GM19328 (cell line): ENCODE measurements around the gene PPP2R3B.
"Not testable (repeated sequence)": the region's sequence is repeated elsewhere in the genome, so short reads cannot be mapped to it uniquely, and the experiment has no call there.

ENCODE experiments used
- ATAC-seq: cut with Tn5 transposase; IDR thresholded peaks from one replicate; pipeline ENCODE4 v1.9.1; 2021; ENCODE audit warnings: mild to moderate bottlenecking, moderate library complexity; ENCODE audit not compliant: unreplicated experiment

Gene PPP2R3B

DNA sequence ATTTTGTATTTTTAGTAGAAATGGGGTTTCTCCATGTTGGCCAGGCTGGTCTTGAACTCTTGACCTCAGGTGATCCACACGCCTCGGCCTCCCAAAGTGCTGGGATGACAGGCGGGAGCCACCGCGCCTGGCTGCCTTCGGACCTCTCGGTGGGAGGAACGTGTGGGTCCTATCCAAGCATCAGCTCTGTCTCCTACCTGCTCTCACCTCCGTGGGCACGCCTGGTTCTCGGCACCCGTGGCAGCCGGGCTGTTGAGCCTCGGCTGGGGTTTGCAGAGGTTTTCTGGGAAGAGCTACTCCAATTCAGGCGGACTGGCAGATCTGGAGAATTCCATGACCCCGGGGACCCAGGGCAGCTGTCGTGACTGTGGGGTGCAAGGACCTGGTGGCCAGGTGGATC, 23.6 kb upstream of the PPP2R3B start:
- no peak for ATAC-seq

DNA sequence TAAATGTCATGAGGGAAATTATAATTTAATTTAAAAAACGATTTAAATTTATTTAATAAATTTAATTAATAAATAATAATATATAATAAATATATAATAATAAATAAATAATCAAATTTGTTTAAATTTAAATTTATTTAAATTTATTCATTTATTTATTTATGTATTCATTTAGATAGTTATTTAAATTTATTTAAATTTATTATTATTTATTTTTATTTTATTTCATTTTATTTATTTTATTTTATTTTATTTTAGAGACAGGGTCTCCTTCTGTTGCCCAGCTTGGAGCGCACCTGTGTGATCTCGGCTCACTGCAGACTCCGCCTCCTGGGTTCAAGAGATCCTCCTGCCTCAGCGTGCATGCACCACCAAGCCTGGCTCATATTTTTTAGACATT, 18.4 kb upstream of the PPP2R3B start:
- no peak for ATAC-seq

DNA sequence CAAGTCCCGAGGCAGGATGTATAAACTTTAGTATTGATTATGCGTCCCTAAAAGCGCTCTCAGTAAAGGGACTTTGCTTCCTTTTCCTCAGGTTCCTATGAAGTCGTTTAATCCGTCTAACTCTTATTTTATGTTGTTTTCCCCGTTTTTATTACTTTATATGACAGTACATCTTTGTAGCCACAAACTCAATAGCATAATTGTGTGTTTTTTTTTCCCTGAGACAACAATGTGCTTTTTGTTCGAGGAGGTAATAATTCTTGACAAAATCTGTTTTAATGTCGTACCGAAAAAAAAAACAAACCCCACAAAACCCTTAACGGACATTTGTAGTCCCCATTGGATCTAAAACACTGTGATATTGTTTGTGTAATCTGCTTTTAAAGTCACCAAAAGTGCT, 17.9 kb upstream of the PPP2R3B start:
- ATAC-seq: no peak

DNA sequence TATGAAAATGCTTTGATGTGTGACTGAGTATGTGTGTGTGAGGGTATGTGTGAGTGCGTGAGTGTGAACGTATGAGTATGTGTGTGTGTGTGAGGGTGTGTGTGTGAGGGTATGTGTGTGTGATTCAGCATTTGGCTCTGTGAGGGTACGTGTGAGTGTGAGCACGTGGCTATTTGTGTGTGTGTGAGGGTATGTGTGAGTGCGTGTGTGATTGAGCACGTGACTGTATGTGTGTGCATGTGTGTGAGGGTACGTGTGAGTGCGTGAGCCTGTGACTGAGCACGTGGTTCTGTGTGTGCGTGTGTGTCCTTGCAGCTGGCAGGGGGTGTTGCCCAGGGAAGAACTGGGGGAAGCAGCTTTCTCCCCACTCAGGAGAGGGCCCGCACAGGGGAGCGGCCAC, 16.1 kb upstream of the PPP2R3B start:
- no peak for ATAC-seq

DNA sequence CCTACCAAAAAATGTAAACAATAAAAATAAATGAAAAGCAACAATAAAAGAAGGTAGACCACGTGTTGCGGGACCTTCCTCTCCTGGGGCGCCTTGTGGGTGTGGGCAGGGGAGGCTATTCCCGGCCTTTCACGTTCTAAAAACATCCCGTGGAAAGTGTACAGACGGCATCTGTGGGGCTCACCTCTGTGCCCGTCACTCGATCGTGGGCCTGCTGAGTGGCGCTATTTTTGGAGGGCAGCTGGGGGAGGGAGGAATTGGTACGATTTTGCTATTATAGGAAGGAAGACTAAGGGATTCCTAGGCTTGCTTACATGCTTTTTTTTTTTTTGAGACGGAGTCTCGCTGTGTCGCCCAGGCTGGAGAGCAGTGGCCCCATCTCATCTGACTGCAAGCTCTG, 13.6 kb upstream of the PPP2R3B start:
- ATAC-seq: no peak

DNA sequence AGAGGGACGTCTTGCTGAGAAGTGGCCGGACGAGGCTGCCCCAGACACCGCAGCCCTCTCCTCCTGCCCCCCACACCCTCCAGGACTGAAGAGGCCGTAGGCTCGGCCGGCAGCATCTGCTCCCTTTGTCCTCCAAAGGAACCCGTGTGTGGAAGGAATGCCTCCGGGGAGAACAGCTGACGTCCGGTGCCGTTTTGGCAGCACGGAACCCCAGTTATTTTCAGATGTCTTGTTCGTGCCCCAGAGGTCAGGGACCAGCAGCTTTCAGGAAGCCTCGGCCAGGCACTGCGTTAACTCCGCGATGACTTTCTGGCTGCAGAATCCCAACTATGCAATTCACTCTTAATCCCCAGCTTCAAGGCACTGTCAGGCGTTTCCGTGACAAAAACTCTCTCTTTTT, 10.9 kb upstream of the PPP2R3B start:
- ATAC-seq: no peak

DNA sequence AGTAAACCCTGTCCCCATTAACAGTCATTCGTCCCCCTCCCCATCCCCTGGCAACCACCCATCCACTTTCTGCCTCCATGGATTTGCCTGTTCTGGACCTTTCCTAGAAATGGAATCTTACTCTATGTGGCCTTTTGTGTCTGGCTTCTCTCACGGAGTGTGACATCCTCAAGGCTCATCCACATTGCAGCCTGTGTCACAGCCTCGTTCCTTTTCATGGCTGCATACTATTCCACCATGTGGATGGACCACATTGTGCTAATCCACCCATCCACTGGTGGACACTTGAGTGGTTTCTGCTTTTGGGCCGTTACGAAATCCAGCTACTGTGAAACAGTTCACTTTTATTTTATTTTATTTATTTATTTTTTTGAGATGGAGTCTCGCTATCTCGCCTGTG, 8.1 kb upstream of the PPP2R3B start:
- no peak for ATAC-seq

DNA sequence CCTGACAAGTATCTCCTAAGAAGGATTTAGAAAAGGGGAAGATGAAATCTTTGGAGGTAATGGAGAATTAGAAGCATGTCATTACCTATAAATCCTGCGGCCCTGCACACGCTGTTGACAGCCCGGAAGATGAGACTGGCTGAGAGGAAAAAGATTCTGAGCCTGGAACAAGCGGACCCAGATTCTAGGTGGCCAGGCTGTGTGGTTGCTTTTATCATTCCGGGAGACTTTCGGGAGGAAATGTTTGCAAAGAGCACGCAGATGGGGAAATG, 5.8 kb upstream of the PPP2R3B start:
- no peak for ATAC-seq

DNA sequence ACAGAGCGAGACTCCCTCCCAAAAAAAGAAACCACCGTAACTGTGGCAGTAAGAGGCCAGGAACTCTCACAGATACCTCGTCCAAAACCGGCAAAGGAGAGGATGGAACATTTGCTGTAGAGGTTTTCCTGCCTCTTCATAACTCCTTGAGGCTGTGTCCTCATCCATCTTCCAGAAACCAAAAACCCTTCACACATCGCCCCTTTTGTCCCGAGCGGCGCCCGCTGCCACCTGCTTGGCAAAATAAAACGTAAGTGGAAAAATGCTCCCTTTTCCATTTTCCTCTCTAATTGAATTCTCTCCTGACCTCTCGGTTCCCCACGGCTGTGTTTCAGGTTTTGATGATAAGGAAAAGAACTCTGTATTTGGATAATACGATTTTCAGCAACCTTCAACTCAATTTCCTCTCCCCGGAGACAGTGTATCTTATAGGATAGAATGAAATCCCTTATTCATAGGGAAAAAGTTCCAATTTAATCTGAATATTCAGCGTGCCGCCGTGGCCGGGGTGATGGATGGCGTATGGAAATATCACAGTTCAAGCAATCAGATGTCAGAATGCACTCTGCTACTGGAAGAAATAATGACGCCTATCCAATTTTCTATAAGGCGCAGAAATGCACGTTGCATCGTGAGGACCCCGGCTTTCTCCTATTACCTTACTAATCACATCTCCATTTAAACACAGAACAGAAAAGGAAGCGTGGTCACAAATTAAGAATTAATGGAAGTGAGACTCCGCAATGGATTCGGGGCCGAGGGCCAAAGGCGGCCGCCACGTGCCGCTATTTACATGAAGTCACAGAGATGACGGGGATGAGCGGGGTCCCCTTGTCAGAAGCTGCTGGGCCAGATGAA, 5.2 kb upstream of the PPP2R3B start:
- ATAC-seq: no peak

DNA sequence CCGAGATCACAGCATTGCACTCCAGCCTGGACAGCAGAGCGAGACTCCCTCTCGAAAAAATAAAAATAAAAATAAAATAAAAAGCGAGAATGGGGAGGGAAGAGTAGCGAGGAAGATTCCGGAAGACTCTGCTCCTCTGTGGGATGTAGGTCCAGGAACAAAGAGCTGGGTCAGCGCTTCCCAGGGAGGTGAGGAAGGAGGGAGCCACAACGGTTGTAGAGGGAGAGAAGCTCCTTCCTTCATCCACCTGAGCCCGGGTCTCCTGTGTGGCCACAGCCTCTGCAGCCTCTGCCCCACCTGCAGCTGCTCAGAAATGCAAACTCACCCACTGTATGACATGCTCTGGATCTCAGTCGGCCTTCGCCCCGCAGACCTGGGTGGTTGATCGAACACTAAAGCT, 3.8 kb upstream of the PPP2R3B start:
- no peak for ATAC-seq

DNA sequence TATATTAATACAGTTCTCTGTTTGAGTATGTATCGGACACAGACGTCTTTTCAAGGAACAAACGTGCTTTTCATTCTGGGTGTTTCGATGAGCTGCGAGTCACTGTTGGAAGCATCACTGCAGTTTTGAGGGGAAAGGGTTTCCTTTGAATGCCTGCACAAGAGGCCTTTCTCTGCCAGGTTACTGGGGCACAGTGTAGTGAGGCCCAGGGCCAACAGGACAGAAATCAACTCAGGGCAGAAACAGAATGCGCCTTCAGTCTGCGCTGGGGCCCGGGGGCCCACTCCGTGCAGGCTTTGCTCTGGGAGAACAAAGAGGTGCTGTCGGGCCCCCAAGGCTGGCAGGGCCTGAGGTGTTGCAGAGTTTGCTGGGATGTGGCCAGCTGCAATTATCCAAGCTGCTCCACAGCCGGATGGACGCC, 2.3 kb upstream of the PPP2R3B start:
- ATAC-seq: no peak

DNA sequence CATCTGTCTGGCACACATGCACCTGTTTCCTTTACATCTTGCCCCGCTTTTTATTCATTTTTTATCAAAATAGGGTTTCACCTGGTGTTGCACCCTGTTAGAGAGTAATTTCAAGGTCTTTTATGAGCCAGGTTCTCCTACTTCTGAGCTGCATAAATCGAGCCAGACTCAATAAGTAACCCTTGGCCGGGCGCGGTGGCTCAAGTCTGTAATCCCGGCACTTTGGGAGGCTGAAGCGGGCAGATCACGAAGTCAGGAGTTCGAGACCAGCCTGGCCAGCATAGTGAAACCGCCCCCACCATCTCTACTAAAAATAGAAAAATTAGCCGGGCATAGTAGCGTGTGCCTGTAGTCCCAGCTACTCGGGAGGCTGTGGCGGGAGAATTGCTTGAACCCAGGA, 1.0 kb upstream of the PPP2R3B start:
- no peak for ATAC-seq

DNA sequence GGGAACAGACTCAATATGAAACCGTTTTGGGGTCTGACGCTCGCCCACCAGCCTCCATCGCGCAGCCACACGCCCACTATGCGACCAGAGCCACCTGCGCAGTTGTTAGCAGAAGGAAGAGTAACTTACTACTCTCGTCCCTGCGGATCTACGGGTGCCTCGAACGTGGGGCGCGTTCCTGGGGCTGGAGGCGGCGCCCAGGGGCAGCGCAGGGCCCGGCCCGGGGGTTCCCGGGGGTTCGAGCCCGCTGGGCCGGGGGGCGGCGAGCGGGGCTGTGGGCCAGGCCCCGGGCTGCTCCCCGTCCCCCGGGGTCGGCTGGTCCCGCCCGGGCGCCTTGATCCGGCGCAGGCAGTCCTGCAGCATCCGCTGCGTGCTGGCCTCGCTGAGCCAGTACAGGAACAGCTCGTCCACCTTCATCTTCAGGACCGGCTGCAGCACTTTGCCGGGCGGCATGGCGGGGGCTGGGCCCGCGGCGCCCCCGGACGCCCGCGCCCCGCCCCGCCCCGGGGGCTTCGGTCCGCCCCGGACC, 404 bp downstream of the PPP2R3B start:
- ATAC-seq: peak; percentile 27

DNA sequence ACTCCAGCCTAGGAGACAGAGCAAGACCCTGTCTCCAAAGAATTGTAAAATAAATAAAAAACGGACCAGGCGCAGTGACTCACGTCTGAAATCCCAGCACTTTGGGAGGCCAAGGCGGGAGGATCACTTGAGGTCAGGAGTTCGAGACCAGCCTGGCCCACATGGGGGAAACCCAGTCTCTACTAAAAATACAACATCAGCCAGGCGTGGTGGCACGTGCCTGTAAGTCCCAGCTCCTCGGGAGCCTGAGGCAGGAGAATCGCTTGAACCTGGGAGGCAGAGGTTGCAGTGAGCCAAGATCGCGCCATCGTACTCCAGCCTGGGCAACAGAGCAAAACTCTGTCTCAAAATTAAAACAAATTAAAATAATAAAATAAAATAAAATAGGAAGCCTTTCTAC, 971 bp downstream of the PPP2R3B start:
- ATAC-seq: not testable (repeated sequence)

DNA sequence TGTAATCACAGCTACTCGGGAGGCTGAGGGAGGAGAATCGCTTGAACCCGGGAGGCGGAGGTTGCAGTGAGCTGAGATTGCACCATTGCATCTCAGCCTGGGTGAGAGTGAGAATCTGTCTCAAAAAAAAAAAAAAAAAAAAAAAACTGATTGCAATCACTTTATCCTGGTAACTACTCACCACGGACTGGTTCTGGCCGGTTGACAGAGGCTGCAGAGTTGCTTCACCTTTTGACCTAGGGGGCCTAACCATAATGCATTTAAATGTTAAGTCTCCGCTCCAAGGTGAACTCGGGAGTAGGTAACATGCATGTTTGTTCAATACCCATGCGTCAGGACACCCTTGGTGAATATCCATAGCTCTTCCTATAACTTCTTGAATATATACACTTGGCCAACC, 1.8 kb downstream of the PPP2R3B start:
- no peak for ATAC-seq

DNA sequence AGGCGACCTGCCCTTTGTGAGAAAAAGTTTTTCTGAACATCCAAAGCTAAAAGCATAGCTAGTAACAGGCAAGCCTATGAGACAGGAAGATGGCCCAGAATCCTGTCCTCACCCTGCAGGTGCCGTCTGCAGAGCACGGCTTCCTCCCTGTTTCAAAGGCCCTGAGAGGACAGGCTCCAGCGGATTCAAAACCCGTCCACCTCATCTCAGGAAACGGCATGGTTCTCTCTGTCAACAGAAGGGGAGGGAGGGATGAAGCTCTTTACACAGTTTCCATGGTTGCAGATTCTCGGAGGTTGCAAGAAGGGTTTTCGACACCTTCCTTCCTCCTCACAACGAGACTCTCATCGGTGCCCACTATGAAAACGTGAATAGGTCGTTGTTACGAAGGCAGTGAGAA, 8.3 kb downstream of the PPP2R3B start:
- ATAC-seq: no peak

DNA sequence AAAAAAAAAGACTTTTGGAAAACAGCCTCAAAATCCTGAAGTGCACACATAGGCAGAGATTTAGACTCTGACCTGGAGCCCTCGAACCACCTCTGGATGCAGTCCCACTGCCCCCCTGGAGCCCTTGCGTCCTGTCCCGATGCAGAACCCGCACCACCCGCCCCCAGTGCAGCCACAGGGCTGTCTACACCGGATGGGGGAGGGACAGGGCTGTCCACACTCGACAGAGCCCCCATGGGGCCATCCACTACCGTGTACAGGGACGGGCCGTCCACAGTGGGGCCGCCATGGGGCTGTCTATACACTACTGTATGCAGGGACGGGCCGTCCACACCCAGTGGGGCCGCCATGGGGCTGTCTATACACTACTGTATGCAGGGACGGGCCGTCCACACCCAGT, 10.5 kb downstream of the PPP2R3B start:
- not testable (repeated sequence) for ATAC-seq

DNA sequence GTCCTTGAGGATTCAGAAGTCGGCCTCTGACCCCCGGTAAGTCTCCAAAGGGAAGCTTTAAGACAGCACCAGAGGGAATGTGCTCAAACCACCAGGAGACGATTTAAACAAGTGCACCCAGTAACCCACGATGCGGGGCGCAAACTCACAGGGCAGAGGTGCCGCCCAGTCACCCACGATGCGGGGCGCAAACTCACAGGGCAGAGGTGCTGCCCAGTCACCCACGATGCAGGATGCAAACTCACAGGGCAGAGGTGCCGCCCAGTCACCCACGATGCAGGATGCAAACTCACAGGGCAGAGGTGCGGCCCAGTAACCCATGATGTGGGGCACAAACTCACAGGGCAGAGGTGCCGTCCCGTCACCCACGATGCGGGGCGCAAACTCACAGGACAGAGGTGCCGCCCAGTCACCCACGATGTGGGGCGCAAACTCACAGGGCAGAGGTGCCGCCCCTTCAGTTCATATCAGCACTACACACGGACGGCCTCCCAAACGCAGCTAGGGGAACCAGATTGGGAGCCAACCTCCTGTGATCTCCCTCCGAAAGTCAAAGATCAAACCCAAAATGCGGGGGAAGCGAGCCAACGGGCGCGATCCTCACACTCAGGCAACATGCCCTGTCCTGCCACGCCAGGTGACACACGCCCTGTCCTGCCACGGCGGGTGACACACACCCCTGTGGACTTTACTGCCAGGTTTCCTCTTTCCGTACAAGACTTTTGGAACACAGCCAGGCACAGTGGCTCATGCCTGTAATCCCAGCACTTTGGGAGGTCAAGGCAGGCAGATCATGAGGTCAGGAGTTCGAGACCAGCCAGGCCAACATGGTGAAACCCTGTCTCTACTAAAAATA, 11.3 kb downstream of the PPP2R3B start:
- no peak for ATAC-seq

DNA sequence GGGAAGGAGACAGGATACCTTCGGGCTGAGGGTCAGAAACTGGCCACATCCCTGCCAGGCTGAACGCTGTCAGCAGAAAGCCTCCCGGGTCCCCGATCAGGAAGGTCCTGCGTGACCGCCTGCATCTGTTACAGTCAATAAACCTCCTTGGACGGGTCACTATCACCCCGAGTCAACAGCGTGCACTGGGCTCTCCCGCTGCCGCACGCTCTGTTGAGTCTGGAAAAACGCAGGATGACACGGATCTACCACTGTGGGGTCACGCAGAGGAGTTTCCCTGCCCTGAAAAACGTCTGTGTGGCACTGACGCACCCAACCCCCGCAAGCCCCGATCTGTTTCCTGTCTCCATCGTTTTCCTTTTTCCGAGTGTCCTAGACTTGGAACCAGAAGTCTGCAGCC, 12.1 kb downstream of the PPP2R3B start:
- no peak for ATAC-seq

DNA sequence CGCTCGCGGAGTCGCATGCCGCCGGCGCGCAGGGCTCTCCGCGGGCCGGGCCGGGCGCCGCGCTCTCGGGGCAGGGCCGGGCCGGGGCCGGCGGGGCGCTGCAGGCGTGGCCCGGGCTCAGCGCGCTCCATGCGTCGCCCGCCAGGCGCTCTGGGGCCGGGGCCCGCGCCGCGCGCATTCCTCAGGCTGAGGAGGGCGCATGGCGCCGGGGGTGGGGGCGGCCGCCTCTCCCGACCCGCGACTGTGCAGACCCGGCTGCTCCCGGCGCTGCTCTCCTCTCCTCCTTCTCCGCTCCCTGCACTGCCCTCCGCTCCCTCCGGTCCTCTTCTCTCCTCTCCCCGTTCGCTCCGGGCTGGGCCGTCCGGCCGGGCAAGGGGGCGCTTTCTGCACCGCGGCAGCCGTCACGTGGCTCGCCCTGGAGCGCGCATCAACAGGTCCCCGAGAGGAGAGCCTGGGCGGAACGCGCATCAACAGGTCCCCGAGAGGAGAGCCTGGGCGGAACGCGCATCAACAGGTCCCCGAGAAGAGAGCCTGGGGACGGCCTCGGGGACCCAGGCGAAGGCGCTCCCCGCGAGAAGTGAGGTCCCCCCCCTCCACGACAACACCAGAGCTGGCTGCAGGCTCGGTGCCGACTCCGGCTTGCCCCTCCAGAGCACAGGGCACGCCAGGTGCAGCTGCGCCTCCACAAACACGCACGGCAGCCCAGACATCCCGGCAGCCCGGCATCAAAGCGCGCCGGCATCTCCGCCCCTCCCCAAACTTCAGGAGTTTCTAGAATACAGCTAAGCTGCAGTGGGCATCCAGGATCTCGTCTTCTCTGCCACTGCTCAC, 12.9 kb downstream of the PPP2R3B start:
- ATAC-seq: no peak
